ENCODE results near the gene ANKRA2. TPM values are rescaled to one million over a fixed set of nuclear protein-coding genes. Genes with fewer than 3 reads are reported as not detected.

The ANKRA2 gene
- total RNA-seq, 1 donor from 2014 or later = 12.9 TPM

DNA sequence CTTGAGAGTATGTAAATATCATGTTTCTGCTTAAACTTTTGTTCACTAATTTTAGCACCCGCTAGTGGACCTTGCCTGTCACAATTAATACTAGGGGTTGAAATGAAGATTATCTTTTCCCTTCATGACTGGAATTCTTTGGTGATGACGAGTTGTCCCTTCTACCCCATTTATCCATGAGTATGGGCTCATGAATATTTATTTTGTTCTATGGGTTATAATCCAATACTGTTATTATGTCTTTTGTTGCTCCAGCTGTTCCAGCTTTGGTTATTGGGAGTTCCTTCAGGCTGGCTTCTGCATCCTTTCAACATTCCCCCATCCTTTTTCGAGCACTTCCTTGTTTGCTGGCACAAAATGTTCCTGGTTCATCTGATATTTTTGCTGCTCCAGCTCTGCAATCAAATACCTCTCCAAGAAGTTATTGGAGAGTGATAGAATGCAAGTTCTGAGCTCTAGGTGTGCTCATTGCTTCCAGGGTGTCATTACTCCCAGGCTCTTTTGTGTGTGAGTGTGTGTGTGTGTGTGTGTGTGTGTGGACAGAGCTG is 40.8 kb upstream of the ANKRA2 start:
- no peaks in the 10 kb centered on the region for H3K27me3 Mint-ChIP-seq (ENCODE audit: unreplicated experiment)
- no peak overlapping the region for H3K4me3 Mint-ChIP-seq (ENCODE audit: unreplicated experiment)
- H3K27ac Mint-ChIP-seq (ENCODE audit: unreplicated experiment) = no peak overlapping the region
- H3K9me3 Mint-ChIP-seq (ENCODE audit: unreplicated experiment) = no peaks in the 10 kb centered on the region
- TF ChIP-seq, protein P1, sequence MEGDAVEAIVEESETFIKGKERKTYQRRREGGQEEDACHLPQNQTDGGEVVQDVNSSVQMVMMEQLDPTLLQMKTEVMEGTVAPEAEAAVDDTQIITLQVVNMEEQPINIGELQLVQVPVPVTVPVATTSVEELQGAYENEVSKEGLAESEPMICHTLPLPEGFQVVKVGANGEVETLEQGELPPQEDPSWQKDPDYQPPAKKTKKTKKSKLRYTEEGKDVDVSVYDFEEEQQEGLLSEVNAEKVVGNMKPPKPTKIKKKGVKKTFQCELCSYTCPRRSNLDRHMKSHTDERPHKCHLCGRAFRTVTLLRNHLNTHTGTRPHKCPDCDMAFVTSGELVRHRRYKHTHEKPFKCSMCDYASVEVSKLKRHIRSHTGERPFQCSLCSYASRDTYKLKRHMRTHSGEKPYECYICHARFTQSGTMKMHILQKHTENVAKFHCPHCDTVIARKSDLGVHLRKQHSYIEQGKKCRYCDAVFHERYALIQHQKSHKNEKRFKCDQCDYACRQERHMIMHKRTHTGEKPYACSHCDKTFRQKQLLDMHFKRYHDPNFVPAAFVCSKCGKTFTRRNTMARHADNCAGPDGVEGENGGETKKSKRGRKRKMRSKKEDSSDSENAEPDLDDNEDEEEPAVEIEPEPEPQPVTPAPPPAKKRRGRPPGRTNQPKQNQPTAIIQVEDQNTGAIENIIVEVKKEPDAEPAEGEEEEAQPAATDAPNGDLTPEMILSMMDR (IDR thresholded peaks at IDR 0.05; ENCODE audit: unreplicated experiment) = no peak
- DNase-seq (ENCODE audit: low spot score) = no peak
- no peaks in the 10 kb centered on the region for H3K36me3 Mint-ChIP-seq (ENCODE audit: low read depth, unreplicated experiment)
- H3K4me1 Mint-ChIP-seq (ENCODE audit: unreplicated experiment) = no peaks in the 10 kb centered on the region

GRCh38 chr5:73605223-73606087 is 40.0 kb upstream of the ANKRA2 start:
- Mint-ChIP-seq H3K27ac (ENCODE audit: unreplicated experiment) (no peak overlapping the region), H3K9me3 (ENCODE audit: unreplicated experiment) (no peaks in the 10 kb centered on the region), H3K4me1 (ENCODE audit: unreplicated experiment) (no peaks in the 10 kb centered on the region), H3K27me3 (ENCODE audit: unreplicated experiment) (no peaks in the 10 kb centered on the region), H3K4me3 (ENCODE audit: unreplicated experiment) (no peak overlapping the region), H3K36me3 (ENCODE audit: low read depth, unreplicated experiment) (no peaks in the 10 kb centered on the region)
- no peak for DNase-seq (ENCODE audit: low spot score)
- TF ChIP-seq, protein P1 (IDR thresholded peaks at IDR 0.05; ENCODE audit: unreplicated experiment) = no peak

GRCh38 chr5:73603998-73604397 is 38.6 kb upstream of the ANKRA2 start:
- Mint-ChIP-seq H3K27ac (ENCODE audit: unreplicated experiment) (no peak overlapping the region), H3K4me3 (ENCODE audit: unreplicated experiment) (no peak overlapping the region), H3K4me1 (ENCODE audit: unreplicated experiment) (no peaks in the 10 kb centered on the region), H3K27me3 (ENCODE audit: unreplicated experiment) (no peaks in the 10 kb centered on the region), H3K9me3 (ENCODE audit: unreplicated experiment) (no peaks in the 10 kb centered on the region), H3K36me3 (ENCODE audit: low read depth, unreplicated experiment) (no peaks in the 10 kb centered on the region)
- no peak for DNase-seq (ENCODE audit: low spot score)
- TF ChIP-seq, protein P1 (IDR thresholded peaks at IDR 0.05; ENCODE audit: unreplicated experiment) = no peak

DNA sequence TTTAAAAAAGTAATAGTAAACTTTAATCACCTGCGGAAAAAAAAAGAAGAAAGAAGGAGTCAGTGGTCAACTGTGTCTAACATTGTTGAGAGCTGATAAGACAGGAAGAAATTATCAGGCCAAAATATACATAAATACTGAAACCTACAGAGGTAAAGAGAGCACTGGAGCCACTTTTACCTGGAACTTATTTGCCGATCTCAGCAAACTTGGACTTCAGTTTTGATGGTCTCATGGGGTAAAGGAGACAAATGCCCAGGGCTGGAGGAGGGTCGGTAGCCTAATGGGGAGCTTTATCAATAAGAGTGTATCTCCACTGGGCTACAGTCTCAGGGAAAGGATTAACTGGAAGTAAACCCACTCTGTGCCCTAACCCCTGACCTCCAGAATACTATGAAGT is 33.9 kb upstream of the ANKRA2 start:
- Mint-ChIP-seq H3K27ac (ENCODE audit: unreplicated experiment) (no peak overlapping the region), H3K4me1 (ENCODE audit: unreplicated experiment) (no peaks in the 10 kb centered on the region), H3K4me3 (ENCODE audit: unreplicated experiment) (no peak overlapping the region), H3K27me3 (ENCODE audit: unreplicated experiment) (no peaks in the 10 kb centered on the region), H3K9me3 (ENCODE audit: unreplicated experiment) (no peaks in the 10 kb centered on the region), H3K36me3 (ENCODE audit: low read depth, unreplicated experiment) (no peaks in the 10 kb centered on the region)
- TF ChIP-seq, protein P1 (IDR thresholded peaks at IDR 0.05; ENCODE audit: unreplicated experiment) = no peak
- no peak for DNase-seq (ENCODE audit: low spot score)

- no peak overlapping the region for H3K4me3 Mint-ChIP-seq (ENCODE audit: unreplicated experiment)
- H3K27me3 Mint-ChIP-seq (ENCODE audit: unreplicated experiment) = no peaks in the 10 kb centered on the region
- no peaks in the 10 kb centered on the region for H3K36me3 Mint-ChIP-seq (ENCODE audit: low read depth, unreplicated experiment)
- no peaks in the 10 kb centered on the region for H3K9me3 Mint-ChIP-seq (ENCODE audit: unreplicated experiment)
- no peaks in the 10 kb centered on the region for H3K4me1 Mint-ChIP-seq (ENCODE audit: unreplicated experiment)
- DNase-seq (ENCODE audit: low spot score) = peak; percentile 52
- H3K27ac Mint-ChIP-seq (ENCODE audit: unreplicated experiment) = no peak overlapping the region
- TF ChIP-seq, protein P1 (IDR thresholded peaks at IDR 0.05; ENCODE audit: unreplicated experiment) = peak; percentile 83
These were observed 31.4 kb upstream of the ANKRA2 start for GRCh38 chr5:73596705-73597328.

All from endothelial cell (in vitro differentiated cells).